M059J (cell line): ENCODE measurements around the gene SH2D1A. TPM values are rescaled to one million over a fixed set of nuclear protein-coding genes. Genes with fewer than 3 reads are reported as not detected.
"Not testable (repeated sequence)": the region's sequence is repeated elsewhere in the genome, so short reads cannot be mapped to it uniquely, and the experiment has no call there.

ENCODE experiments used
- DNase-seq: peaks from one replicate; pipeline ENCODE4 v3.0.0-alpha.2; 2012; ENCODE audit warnings: low read depth
- total RNA-seq: library from RNA; depleted of rRNA; stranded (reverse); fragments of >200 nt; shearing (Covaris generic); gene quantifications from 2 replicates; pipeline ENCODE4 v1.2.3, GENCODE V29; 2014; rRNA removed

Gene SH2D1A
- total RNA-seq = not detected in 2 replicates

GRCh38 chrX:124346117-124346876, at the start of gene SH2D1A:
Gene SH2D1A, plus strand, starts transcription at chrX:124346563. Its CDS starts 80 bp downstream, at chrX:124346643.
- DNase-seq = no peak

- not testable (repeated sequence) for DNase-seq
Observed at GRCh38 chrX:124299323-124299722, 47.0 kb upstream of the SH2D1A start.

- no peak for DNase-seq
Observed at GRCh38 chrX:124300405-124300804, 46.0 kb upstream of the SH2D1A start.

- DNase-seq = no peak
Observed at GRCh38 chrX:124307253-124307907, 39.0 kb upstream of the SH2D1A start.

- DNase-seq = no peak
Observed at GRCh38 chrX:124325732-124326131, 20.6 kb upstream of the SH2D1A start.

- peak; percentile 29 for DNase-seq
Observed at GRCh38 chrX:124328765-124329164, 17.6 kb upstream of the SH2D1A start.

GRCh38 chrX:124332481-124333424, 13.6 kb upstream of the SH2D1A start, which contains the start of gene TEX13D:
Gene TEX13D, plus strand, starts transcription at chrX:124332660. Its CDS starts 258 bp downstream, at chrX:124332918.
- no peak for DNase-seq

- DNase-seq = no peak
Observed at GRCh38 chrX:124333862-124334261, 12.5 kb upstream of the SH2D1A start.

GRCh38 chrX:124334555-124334954, 11.8 kb upstream of the SH2D1A start:
- not testable (repeated sequence) for DNase-seq

GRCh38 chrX:124335598-124335997, 10.8 kb upstream of the SH2D1A start:
- DNase-seq = no peak

GRCh38 chrX:124337916-124338315, 8.4 kb upstream of the SH2D1A start:
- no peak for DNase-seq

GRCh38 chrX:124338733-124339514, 7.4 kb upstream of the SH2D1A start:
- no peak for DNase-seq

- DNase-seq = no peak
Observed at GRCh38 chrX:124341396-124342132, 4.8 kb upstream of the SH2D1A start.

- no peak for DNase-seq
Observed at GRCh38 chrX:124342174-124342867, 4.0 kb upstream of the SH2D1A start.

- DNase-seq = no peak
Observed at GRCh38 chrX:124343016-124343415, 3.3 kb upstream of the SH2D1A start.

GRCh38 chrX:124344246-124344645, 2.1 kb upstream of the SH2D1A start:
- no peak for DNase-seq

- no peak for DNase-seq
Observed at GRCh38 chrX:124346877-124347241, 496 bp downstream of the SH2D1A start.

- DNase-seq = no peak
Observed at GRCh38 chrX:124347242-124347641, 879 bp downstream of the SH2D1A start.

GRCh38 chrX:124348182-124348581, 1.8 kb downstream of the SH2D1A start:
- no peak for DNase-seq

- no peak for DNase-seq
Observed at GRCh38 chrX:124348885-124349453, 2.6 kb downstream of the SH2D1A start.
